Esophagus squamous epithelium (tissue), 4 donors: ENCODE results near the gene CDAN1.

ENCODE experiments used
- POLR2A ChIP-seq, 4 donors: fragments of 450-650 bp; IDR thresholded peaks; one replicate each; pipeline ENCODE4 v1.6.1; 2017; ENCODE audit warnings: antibody characterized with exemption in 4 of 4, mild to moderate bottlenecking in 4 of 4, moderate library complexity in 3 of 4
- TF ChIP-seq, protein P1 (sequence below), 6 experiments: fragments of 450-650 bp in 4 of 6; fragments of 200-600 bp in 2 of 6; sonication (generic) in 2 of 6; IDR thresholded peaks; one replicate each; pipeline ENCODE4 v1.5.1; 2016 to 2019; ENCODE audit warnings: antibody characterized with exemption in 6 of 6, mild to moderate bottlenecking in 4 of 6, moderate library complexity in 4 of 6

- TF ChIP-seq, protein P1, sequence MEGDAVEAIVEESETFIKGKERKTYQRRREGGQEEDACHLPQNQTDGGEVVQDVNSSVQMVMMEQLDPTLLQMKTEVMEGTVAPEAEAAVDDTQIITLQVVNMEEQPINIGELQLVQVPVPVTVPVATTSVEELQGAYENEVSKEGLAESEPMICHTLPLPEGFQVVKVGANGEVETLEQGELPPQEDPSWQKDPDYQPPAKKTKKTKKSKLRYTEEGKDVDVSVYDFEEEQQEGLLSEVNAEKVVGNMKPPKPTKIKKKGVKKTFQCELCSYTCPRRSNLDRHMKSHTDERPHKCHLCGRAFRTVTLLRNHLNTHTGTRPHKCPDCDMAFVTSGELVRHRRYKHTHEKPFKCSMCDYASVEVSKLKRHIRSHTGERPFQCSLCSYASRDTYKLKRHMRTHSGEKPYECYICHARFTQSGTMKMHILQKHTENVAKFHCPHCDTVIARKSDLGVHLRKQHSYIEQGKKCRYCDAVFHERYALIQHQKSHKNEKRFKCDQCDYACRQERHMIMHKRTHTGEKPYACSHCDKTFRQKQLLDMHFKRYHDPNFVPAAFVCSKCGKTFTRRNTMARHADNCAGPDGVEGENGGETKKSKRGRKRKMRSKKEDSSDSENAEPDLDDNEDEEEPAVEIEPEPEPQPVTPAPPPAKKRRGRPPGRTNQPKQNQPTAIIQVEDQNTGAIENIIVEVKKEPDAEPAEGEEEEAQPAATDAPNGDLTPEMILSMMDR (IDR thresholded peaks at IDR 0.05) = no peak
- no peak for TF ChIP-seq POLR2A (IDR thresholded peaks at IDR 0.05)
Observed at GRCh38 chr15:42733027-42733426, 3.9 kb downstream of the CDAN1 start.
